HG02610 (cell line): Measurements from ENCODE around the gene NUP93.
"Not testable (repeated sequence)": the region's sequence is repeated elsewhere in the genome, so short reads cannot be mapped to it uniquely, and the experiment has no call there.

Source experiments
- ATAC-seq: cut with Tn5 transposase; IDR thresholded peaks from one replicate; pipeline ENCODE4 v1.9.1; 2021; ENCODE audit warnings: mild to moderate bottlenecking, moderate library complexity; ENCODE audit not compliant: unreplicated experiment

Gene NUP93

GRCh38 chr16:56775162-56775561 is 45.2 kb downstream of the NUP93 start:
- no peak for ATAC-seq

- no peak for ATAC-seq
These were observed 46.6 kb downstream of the NUP93 start for GRCh38 chr16:56776562-56776961.

DNA sequence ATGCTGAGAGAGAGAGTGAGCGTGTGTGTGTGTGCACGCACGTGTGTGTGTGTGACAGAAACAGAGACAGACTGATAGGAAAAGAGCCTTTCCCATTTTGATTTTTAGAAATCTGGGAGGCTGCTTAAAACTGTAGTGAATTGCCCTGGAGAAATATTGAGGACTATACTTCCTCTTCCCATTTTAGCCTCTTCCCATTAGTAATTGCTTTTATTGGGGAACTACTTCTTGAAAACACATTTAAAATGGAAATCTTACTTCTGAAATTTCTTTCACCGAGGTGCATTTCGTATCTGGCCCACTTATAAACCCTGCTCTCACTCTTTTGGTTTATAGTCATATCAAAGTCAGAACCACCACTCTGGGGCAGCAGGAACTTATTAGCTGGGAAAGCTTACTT is 47.1 kb downstream of the NUP93 start:
- no peak for ATAC-seq

- no peak for ATAC-seq
These were observed 47.6 kb downstream of the NUP93 start for GRCh38 chr16:56777482-56777881.

DNA sequence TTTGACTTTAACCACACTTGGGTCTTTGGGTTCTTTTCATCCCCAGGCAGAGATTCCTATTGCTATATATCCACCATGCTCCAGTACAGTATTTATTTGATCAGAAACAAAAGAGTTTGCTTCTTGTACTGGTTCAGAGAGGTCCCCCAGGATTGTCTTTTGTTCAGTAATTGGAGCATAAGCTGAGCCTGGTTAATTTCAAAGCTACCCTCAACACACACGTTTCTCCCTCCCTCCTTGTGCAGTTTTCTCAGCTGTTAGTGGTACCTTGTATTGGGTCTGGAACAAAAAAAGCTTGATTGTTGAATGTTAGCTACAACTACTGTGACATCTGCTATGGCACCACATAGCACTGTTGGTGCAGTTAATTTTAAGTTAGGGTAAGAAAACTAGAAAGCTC is 50.0 kb downstream of the NUP93 start:
- no peak for ATAC-seq

DNA sequence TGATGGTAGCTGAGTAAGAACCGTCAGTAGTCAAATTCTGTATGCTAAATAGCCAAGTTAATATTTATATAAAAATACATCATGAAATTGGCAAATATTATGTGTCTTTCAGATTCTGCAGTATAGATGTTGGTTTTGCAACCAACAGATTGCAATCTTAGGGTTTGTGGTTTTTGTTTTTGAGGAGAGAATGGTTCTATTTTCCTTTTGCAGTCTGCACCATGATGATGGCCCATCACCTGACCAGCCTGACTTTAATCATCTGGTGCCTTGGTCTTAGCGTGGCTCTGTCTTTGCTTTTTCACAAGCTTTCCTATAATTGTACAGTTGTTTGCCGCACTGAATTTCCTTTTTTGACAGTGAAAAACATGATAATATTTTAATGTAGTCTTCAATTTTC is 50.7 kb downstream of the NUP93 start:
- ATAC-seq, result no peak

- ATAC-seq, result no peak
These were observed 51.6 kb downstream of the NUP93 start for GRCh38 chr16:56781528-56781961.

DNA sequence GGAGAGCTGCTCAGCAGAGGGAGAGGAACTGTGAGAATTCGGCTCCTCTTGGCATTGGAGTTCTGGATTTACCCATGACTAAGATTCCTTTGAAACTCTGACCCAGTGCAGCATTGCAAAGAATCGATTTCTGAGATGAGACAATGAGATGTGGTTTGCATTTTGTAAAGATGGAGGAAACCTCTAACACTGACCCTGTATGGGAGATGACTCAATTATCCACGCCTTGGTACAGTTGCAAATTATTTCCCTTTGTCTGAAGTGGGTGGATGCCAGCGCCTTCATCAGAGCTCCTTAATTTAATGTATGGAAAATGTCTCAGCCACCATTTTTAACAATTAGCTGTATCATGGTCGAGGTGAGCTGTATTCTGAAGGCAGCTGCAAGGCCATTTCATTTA is 53.4 kb downstream of the NUP93 start:
- ATAC-seq, result no peak

DNA sequence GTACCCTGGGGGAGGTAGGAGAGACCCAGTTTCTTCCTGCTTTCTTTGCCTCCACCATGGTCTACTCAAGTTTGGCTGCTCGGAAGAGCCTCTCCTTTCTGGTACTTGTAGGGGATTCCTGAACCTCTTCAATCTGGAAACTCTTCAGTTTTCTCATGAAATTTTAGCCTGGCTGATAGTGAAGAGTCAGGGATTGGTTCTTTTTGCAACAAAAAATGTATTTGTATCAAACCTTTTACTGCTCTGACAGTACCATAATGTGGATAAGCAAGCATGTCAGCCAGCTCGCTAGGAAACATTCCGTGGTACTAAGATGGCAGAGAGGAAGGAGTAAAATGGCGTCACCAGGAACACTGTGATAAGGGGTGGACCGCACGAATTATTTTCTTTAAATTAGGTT is 55.4 kb downstream of the NUP93 start:
- no peak for ATAC-seq

DNA sequence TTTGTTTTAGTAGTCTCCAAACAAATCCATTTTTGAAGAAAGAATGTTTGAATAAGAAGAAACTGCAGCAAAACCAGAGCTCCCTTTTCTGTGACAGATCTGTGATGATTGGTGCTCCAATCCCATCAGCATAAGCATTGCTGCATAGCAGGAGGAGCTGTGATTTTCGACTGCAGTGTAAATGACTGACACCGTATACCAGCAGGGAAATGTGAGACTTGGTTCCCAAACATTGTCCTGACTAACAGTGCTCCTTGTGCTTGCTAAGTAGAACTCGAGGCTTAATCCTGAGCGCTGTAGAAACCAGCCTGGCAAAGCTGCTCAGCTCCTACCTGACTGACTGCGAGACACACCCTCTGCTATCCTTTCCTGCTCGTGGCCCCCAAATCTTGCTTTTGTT is 57.2 kb downstream of the NUP93 start:
- ATAC-seq, result no peak

DNA sequence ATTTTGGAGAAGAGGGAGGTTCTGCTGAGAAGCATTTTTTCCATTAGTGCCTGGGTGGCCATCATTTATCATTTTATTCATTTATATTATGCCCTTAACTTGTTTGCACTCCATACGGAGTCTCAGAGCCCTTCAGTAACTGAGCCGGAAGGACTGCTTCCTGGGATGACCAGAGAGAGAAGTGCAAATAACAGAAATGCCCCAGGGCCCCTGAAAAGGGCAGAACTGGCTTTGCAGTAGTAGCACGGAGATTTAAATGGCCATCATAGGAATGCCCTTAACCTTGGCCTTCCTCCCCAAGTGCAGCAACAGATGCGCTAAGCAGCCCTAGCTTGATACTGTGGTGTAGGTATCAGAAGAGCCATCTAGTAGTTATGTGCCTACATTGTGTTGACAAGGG is 58.5 kb downstream of the NUP93 start:
- no peak for ATAC-seq

DNA sequence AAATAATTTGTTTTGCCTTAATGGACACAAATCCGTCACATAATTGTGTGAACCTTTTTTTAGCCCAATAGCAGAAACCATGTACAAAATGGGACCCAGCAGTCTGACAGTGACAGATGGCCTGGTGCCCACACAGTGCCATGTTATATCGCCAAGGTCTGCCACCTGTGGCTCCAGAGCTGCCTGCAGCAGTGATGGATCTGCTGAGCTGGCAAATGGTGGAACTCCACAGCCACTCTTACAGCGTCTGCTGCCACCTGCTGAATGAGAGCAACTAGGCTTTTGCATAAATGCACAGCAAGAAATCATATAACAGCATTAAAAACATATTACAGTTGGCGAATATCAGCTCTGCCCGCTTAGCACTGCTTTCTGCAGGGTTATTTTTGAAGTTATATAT is 59.4 kb downstream of the NUP93 start:
- no peak for ATAC-seq

DNA sequence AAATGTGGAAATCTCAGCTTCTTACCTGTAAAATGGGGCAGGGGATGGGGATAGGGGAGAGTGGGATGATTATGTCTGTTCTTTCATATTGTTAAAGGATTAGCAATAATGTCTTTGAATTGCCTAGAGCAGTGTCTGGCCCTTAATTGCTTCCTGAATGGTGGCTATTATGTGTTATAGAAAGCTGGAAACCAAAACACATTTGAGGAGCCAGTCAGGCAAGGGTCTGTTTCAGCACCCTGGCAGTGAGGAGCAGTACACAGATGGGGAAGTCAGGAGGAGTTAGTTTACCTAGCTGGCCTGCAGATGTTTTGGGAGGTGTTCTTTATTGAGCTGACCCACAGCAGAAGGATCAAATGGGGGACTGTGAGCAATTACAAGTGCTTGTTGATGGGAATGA is 63.0 kb downstream of the NUP93 start:
- no peak for ATAC-seq

DNA sequence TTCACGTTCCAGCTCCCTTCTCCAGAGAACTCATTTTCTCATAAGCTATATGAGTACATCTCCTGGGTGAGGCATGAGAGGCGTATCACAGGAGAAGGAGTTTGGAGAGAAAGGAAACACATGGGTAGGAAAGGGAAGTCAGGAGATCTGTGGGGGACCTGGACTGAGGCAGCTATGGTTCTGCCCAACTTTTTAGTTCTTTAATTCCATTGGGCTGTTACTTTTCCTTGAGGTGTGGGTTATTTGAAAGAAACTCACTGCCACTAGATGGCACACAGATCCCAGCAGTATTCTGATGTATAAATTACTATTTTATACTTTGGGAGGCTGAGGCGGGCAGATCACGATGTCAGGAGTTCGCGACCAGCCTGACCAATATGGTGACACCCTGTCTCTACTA is 63.6 kb downstream of the NUP93 start:
- ATAC-seq, result no peak

GRCh38 chr16:56795011-56795410 is 65.1 kb downstream of the NUP93 start:
- ATAC-seq, result no peak

DNA sequence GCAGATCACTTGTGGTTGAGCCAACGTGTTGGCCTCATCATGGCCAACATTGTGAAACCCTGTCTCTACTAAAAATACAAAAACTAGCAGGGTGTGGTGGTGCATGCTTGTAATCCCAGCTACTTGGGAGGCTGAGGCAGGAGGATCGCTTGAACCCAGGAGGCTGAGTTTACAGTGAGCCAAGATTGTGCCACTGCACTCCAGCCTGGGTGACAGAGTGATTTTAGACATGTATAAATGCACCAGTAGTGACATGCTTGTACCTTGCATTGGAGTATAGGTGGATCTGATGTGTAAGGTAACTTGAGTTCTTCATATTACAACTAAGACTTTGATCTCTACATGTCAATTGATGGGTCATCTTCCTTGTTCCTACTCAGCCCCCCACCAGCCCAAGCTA is 67.1 kb downstream of the NUP93 start:
- not testable (repeated sequence) for ATAC-seq

GRCh38 chr16:56797861-56798260 is 67.9 kb downstream of the NUP93 start:
- ATAC-seq, result no peak

- ATAC-seq, result no peak
These were observed 69.0 kb downstream of the NUP93 start for GRCh38 chr16:56798955-56799354.

DNA sequence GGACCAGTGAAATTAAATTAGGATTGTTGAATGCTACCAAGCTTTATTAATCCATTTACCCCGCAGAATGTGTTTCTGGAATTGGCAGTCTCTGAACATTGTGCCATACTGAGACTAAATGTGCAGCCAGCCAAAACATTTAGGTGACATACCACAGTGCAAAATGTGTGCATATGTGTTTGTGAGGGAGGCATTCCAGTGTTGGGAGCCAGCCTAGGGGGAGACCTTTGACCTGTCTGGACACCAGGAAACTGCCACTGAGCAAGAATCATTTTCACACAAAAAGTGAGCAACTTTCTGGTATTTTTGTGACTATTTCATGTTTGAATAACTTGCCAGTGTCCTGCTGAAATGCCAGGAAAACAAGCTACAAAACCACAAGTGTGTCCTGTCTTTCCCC is 70.4 kb downstream of the NUP93 start:
- no peak for ATAC-seq

DNA sequence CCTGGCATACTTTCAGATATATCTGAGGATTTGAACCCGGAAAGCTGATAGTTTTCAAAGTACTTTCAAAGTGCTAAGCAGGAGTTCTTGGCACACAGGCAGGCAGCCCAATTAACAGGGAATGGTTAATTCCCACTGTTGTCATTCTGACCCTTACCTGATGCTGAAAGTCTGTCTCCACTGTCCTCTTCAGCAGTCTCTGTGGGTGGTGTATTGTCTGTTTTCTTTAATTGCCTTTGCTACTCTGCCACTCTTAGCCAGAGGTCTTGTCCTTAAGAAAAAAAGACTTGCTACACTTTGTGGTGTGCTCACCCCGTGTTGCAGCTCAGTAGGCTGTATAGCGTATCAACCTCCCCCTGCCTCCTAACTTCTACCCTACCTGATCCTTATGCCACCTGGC is 71.8 kb downstream of the NUP93 start:
- ATAC-seq, result no peak

DNA sequence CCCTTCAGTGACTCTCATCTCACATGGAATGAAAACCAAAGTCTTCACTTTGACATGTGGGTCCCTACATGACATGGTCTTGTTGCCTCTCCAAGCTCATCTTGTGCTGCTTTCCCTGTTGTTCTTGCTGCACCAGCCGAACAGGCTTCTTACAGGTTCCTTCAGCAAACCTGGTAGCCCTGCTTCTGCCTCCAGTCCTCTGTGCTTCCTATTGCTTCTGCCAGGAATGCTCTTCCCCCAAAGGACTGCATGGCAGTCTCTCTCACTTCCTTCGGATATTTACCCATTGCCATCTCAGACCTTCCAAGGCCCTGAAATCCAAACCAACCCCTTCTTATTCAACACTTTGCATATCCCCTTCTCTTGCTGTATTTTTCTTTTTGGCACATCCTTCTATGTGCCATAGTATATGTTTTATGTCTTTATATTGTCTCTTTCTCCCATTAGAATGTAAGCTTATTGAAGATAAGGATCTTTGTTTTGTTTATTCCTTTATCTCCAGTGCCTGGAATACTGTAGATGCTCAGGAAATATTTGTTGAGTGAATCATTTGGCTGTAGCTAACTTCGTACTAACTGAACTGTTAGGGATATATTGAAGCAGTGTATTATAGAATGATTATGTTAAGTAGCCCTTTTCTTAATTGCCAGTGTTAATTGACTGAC is 77.2 kb downstream of the NUP93 start:
- no peak for ATAC-seq

GRCh38 chr16:56807676-56808067 is 77.7 kb downstream of the NUP93 start:
- ATAC-seq, result not testable (repeated sequence)

DNA sequence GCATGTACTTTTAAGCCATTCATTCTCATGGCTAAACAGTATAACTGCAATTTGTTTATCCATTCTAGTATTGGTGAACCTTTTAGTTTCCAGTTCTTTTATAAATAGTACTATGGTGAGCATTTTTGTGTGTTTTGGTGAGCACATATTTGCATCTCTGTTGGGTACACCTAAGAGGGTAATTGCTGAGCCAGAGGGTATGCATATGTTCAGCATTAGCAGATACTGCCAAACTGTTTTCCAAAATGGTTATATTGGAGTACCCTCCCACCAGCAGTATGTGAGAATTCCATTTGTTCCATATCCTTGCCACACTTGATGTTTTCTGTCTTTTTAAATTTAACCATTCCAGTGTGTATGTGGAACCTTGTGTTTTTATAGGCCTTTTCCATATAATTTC is 81.0 kb downstream of the NUP93 start:
- no peak for ATAC-seq
